Fibroblast of the conjunctiva (primary cell): Measurements from ENCODE around the gene MS4A12.
"Not testable (repeated sequence)": the region's sequence is repeated elsewhere in the genome, so short reads cannot be mapped to it uniquely, and the experiment has no call there.

Experiments used
- DNase-seq: peaks from one replicate; pipeline ENCODE4 v3.0.0-alpha.2; 2010; ENCODE audit warnings: low read depth

Gene MS4A12, protein sequence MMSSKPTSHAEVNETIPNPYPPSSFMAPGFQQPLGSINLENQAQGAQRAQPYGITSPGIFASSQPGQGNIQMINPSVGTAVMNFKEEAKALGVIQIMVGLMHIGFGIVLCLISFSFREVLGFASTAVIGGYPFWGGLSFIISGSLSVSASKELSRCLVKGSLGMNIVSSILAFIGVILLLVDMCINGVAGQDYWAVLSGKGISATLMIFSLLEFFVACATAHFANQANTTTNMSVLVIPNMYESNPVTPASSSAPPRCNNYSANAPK

DNA sequence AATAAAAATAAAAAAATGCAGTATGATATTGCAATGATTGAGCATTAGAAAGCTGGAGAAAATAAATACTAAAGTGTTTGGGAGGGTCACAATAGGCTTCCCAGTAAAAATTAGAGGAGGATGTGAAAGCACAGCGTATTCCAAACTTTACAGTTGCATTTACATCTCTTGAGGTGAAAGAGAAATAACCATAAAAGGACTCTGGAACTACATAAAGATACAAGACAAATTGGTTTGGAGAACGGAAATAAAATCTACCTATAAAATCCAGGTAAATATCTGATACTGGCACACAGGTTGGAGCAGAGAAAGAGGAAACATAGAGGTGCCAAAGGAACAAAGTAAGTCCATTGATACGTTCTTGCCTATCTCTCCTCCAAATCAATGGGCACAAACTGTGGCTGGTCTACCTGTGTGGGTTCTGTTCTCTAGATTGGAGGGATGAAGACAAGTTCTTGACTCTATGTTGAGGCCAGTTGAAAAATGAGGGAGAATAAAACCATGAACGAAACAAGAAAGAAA, at the start of gene MS4A12:
MS4A12 (plus strand) TSS at position 291 of the 522 bp plus-strand sequence. CDS start 4,541 bp downstream, outside the sequence.
- no peak for DNase-seq

DNA sequence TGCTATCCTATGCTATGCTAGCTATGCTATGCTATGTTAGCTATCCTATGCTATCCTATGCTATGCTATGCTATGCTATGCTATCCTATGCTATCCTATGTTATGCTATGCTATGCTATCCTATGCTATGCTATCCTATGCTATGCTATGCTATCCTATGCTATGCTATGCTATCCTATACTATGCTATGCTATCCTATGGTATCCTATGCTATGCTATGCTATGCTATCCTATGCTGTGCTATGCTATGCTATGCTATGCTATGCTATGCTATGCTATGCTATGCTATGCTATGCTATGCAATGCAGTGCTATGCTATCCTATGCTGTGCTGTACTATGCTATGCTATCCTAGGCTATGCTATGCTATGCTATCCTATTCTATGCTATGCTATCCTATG, 45.5 kb upstream of the MS4A12 start:
- DNase-seq = no peak

DNA sequence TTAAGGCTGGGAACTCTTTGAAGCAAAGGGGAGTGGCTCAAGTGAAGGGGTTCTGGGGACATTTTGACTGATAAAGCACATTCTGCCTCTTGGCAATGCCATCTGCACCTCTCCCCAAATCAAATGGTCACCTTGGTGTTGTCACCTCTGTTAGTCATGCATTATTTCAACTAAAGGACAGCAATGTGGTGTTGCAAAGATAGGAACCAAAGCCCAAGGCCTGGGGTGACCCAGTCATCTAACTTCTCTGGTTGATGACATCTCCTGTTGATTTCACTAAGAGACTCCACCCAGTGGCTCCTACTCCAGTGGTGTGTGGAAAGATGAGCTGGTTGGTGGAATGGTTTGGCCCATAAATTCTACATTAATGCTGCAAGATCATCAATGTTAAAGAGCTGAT, 44.7 kb upstream of the MS4A12 start:
- DNase-seq = no peak

DNA sequence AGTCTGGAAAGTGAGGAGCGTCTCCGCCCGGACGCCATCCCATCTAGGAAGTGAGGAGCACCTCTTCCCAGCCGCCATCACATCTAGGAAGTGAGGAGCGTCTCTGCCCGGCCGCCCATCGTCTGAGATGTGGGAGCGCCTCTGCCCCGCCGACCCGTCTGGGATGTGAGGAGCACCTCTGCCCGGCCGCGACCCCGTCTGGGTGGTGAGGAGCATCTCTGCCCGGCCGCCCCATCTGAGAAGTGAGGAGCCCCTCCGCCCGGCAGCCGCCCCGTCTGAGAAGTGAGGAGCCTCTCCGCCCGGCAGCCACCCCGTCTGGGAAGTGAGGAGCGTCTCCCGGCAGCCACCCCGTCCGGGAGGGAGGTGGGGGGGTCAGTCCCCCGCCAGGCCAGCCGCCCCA, 41.4 kb upstream of the MS4A12 start:
- not testable (repeated sequence) for DNase-seq

GRCh38 chr11:60454212-60454611, 38.4 kb upstream of the MS4A12 start:
- no peak for DNase-seq

DNA sequence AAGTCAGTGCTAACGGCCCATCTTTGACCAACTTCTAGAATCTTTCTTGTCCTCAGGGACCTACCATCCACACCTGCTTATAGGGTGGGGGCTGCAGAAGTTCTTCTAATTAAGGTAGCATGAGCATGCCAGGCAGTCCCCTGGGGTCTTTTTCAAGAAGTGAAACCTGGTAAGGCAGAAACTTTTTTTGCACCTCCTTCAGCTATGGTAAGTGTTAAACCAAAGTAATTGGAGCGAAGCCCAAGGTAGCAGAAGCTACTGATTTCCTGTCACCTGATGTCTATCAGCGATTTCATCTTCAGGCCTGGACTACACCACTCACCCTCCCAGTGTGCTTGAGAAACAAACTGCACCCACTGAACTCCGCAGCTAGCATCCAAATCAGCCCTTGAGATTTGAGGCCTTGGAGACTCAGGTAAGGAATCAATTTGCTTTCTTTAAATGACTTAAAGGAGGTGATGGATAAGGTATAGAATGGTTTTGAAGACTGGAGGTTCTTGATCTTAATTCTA, 37.0 kb upstream of the MS4A12 start, which contains the start of gene MS4A1:
MS4A1 (plus strand) TSS at position 317 of the 512 bp plus-strand sequence. CDS start 6,528 bp downstream, outside the sequence.
- DNase-seq = no peak

- no peak for DNase-seq
Observed at GRCh38 chr11:60457576-60457975, 35.0 kb upstream of the MS4A12 start.

DNA sequence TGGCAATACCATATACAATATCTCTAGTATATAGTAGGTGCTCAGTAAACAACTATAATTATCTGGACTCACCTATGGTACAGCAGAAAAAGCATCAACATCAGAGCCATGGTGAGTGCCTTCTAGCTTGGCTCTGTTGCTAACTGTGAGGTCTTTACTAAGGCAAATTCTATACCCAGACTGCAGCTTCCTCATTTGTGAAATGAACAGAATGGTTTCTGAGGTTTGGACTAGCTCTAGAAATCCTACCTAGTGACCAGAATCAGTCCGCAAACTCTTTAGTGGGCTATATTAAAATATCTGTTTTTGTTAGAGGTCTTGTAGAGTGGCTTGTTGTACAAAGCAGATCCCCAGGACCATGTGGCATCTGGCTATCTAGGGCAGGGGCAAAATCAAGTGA, 33.2 kb upstream of the MS4A12 start:
- DNase-seq = no peak

- DNase-seq = no peak
Observed at GRCh38 chr11:60468829-60469228, 23.7 kb upstream of the MS4A12 start.

- no peak for DNase-seq
Observed at GRCh38 chr11:60469723-60470122, 22.9 kb upstream of the MS4A12 start.

DNA sequence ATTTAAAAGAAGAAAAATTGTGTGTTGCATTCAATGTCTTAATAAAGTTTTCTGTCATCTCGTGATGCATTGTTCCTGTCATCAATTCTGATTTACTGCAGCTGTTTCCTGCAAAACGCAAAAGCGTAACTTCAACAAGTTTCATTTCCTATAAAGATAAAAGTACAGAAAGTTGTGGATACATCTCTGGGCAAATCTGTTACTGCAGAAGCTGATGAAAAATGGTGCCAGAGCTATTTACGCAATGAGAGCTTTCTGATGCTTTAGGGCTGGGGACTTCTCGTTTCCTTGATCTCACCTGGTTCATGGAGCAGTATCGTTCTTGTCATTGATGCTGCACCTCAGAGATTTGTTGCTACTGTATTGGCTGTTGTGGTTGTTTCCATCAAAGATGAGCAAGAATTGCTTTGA, 15.5 kb upstream of the MS4A12 start:
- DNase-seq = no peak

DNA sequence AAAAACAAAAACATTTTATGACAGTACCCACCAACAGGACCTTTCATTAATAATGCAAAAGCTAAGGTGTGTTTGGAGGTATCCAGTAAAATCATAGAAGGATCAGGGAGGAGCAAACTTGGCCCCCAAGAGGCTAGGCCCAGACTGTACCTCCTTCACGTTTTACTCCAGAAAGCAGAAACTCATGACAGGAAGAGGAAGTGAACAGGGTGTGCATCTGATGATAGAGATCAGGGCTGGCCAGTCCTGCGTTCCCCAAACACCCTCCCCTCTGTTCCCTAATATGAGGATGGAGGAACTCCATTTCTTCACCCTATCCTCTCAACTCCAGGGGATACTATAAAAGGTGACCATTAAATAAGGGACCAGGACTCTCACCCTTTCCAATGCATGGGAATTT, 10.2 kb upstream of the MS4A12 start:
- DNase-seq = no peak

- DNase-seq = no peak
Observed at GRCh38 chr11:60485987-60486386, 6.6 kb upstream of the MS4A12 start.

DNA sequence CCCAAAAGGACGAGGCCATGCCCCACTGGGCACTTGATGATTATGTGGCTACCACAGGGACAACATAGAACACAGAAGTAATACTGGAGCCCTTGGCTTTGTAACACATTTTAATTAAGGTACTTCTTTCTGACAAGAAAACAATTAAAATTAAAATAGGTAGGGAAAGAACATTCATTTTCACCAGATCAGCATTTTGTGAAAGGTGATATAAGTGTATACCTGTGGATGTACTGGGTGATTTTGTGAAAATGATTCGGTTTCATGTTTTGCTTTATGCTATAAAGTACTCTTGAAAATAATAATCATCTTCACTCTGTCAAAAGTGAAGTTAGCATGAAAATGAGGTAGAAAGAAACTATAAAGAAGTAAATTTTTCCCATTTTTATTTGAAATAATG, 876 bp downstream of the MS4A12 start:
- no peak for DNase-seq

DNA sequence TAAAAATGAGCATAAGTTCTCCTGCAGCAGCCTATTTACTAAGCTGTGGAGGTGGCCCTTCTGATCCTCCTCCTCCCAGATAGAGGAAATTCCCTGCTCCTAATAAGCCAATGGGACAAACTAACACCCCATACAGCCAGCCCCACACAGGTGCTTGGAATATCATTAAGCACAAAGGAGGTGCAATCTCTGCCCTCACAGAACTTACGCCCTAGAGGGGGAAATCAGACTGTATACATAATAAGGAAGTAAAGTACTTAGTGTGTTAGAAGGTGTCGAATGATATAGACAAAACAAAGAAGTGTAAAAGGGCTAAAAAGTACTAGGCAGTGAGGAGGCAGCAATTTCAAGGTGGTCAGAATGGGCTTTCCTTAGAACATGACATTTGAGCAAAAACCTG, 5.8 kb downstream of the MS4A12 start:
- no peak for DNase-seq

- no peak for DNase-seq
Observed at GRCh38 chr11:60498853-60499252, 6.3 kb downstream of the MS4A12 start.

DNA sequence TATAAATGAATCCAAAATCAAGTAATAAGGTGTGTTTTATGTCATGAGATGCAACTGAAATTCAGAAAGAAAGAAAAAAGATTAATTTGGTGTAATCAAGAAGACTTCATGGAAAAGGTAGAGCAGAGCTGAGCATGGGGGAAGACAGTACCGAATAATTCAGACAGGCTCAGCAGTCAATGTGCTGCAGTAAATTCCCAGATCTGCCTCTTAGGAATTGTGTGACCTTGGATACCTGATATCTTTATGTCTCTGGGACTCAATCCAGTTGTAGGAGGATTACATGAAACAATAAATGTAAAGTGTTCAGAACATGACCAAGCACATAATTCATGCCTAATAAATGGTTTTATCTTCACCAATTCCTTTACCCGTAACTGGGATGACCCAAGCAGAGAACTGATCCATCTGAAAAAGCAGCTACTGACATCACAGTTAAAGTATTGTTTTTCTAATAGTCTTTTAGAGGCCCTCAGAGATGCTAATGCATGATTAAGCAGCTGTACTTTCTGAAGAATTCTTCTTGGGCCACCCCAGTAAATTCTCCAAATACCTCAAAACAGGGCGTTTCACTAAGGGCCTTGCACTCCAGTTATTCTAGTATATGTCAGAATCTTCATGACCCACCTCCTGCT, 7.8 kb downstream of the MS4A12 start:
- DNase-seq = no peak

DNA sequence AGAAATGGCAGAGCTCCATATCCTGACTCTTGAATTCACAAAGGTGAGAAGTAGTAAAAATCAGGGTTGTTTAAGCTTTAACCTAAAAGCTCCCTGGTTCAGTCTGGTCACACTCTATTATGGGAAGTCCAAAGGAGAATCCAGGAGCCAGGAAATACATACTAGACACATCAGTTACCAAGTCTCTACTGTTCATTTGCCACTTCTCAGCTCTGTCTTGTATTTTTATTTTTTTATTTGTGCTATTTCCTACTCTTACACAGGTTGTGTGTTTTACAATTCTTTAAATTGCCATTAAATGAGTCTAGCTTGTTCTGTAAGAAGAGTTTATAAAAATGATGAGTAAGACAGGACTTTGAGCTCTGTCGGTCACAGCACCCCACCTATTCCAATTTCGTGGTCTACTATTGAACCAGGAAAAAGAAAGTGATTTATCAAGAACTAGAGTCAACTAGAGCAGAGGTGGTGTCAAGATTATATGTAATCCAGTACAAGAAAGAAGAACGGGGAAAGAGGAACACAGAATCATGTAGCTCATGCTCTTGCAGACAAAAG, 9.7 kb downstream of the MS4A12 start:
- no peak for DNase-seq

- no peak for DNase-seq
Observed at GRCh38 chr11:60504219-60504905, 11.8 kb downstream of the MS4A12 start.

- not testable (repeated sequence) for DNase-seq
Observed at GRCh38 chr11:60509609-60510008, 17.0 kb downstream of the MS4A12 start.

GRCh38 chr11:60510209-60510608, 17.6 kb downstream of the MS4A12 start:
- DNase-seq = not testable (repeated sequence)

DNA sequence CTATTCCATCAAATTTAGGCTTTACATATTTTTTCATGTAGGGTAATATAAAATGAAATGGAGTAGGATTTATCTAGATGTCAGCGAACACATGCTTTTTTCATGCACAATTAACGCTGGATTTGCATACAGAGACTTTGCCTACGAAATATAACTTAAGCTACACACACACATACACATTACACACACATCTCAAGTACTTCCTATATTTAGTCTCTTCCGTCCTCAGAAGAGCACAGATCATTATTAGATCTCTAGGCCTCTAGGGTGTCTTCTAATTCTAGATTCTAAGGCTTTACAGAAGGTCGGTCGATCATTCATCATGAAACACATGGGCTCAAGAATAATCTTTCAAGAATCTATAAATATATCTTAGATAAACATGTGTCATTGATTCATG, 18.8 kb downstream of the MS4A12 start:
- DNase-seq = no peak
